Endothelial cell of umbilical vein (primary cell): ENCODE results near the gene CENPA. TPM values are rescaled to one million over a fixed set of nuclear protein-coding genes. Genes with fewer than 3 reads are reported as not detected.

ENCODE experiments used
- BruUV-seq: library from RNA; stranded (reverse); fragments of 400-500 nt; replicated peaks from 2 replicates; lab custom pipeline; 2021; lab: Mats Ljungman, UMichigan
- CTCF ChIA-PET: fragments of 300-600, 350-600 bp; sonication (Branson Sonifier 250); formaldehyde crosslinking; loops from one replicate; lab custom pipeline; 2021; ENCODE audit warnings: antibody characterized with exemption, inconsistent platforms; lab: Charles Lee
- POLR2A ChIA-PET: fragments of 300-600, 350-600 bp; sonication (Branson Sonifier 250); formaldehyde crosslinking; loops from one replicate; lab custom pipeline; 2021; ENCODE audit warnings: antibody characterized with exemption, inconsistent platforms; lab: Charles Lee
- DNase-seq: peaks from one replicate; pipeline ENCODE4 v3.0.0-alpha.2; 2011; ENCODE audit warnings: low read depth, low spot score
- FAIRE-seq: peaks from 2 replicates; lab custom pipeline; 2011; peaks lifted over from hg19 to GRCh38; lab: Jason Lieb, UNC
- H2AFZ ChIP-seq: 2 replicates; pipeline ENCODE4 v1.6.0; 2012; ENCODE audit warnings: low read depth, low read length, control low read depth, inconsistent platforms
- H3K27ac ChIP-seq: 2 replicates; pipeline ENCODE4 v1.5.1; 2011; ENCODE audit warnings: low read depth, mild to moderate bottlenecking, control low read depth, low read length, moderate library complexity; ENCODE audit not compliant: insufficient read depth
- H3K27me3 ChIP-seq, 2 experiments: 2 replicates each; pipeline versions ENCODE4 v1.6.0 to v1.6.1; 2011; ENCODE audit warnings: low read length in 2 of 2, mixed read lengths in 1 of 2; ENCODE audit not compliant: control insufficient read depth in 2 of 2, insufficient read depth in 2 of 2
- H3K36me3 ChIP-seq, 2 experiments: 2 replicates in 1 of 2; 3 replicates in 1 of 2; pipeline ENCODE4 v1.5.1; 2011; ENCODE audit warnings: low read length in 2 of 2, mild to moderate bottlenecking in 1 of 2, moderate library complexity in 1 of 2; ENCODE audit not compliant: control insufficient read depth in 2 of 2, insufficient read depth in 2 of 2; ENCODE audit errors: extremely low read depth in 1 of 2
- H3K4me1 ChIP-seq: 3 replicates; pipeline ENCODE4 v1.5.1; 2011; ENCODE audit warnings: mild to moderate bottlenecking, low read length; ENCODE audit not compliant: control insufficient read depth, insufficient read depth; ENCODE audit errors: extremely low read depth
- H3K4me2 ChIP-seq: 2 replicates; pipeline ENCODE4 v1.6.1; 2011; ENCODE audit warnings: low read length, control low read depth, mixed read lengths; ENCODE audit not compliant: insufficient read depth
- H3K4me3 ChIP-seq, 3 experiments: fragments of 200-600 bp in 1 of 3; sonication (generic), shearing (Covaris generic) in 1 of 3; replicated peaks in 1 of 3; 2 replicates each; pipeline ENCODE4 v1.5.1; 2011 to 2016; ENCODE audit warnings: control low read depth in 3 of 3, low read length in 3 of 3, mild to moderate bottlenecking in 2 of 3, inconsistent platforms in 1 of 3, low read depth in 1 of 3, moderate library complexity in 1 of 3; ENCODE audit not compliant: insufficient read depth in 1 of 3
- H3K79me2 ChIP-seq: 2 replicates; pipeline ENCODE4 v1.6.0; 2012; ENCODE audit warnings: low read length, inconsistent platforms; ENCODE audit not compliant: control insufficient read depth, insufficient read depth
- H3K9ac ChIP-seq: replicated peaks from 2 replicates; pipeline ENCODE3; 2011; ENCODE audit warnings: low read length, control low read depth; ENCODE audit not compliant: insufficient read depth; ENCODE audit errors: extremely low read depth
- H3K9me1 ChIP-seq: replicated peaks from 3 replicates; pipeline ENCODE4 v1.6.0; 2011; ENCODE audit warnings: mild to moderate bottlenecking, low read length; ENCODE audit not compliant: control insufficient read depth, insufficient read depth; ENCODE audit errors: extremely low read depth
- H3K9me3 ChIP-seq: replicated peaks from 2 replicates; pipeline ENCODE4 v1.5.1; 2012; ENCODE audit warnings: low read length, inconsistent platforms; ENCODE audit not compliant: control insufficient read depth, insufficient read depth
- H4K20me1 ChIP-seq: replicated peaks from 2 replicates; pipeline ENCODE3; 2011; ENCODE audit warnings: mild to moderate bottlenecking, low read length; ENCODE audit not compliant: control insufficient read depth, insufficient read depth; ENCODE audit errors: extremely low read depth
- CTCF ChIP-seq, 2 donors: IDR thresholded peaks; 1 replicate in 1 of 2; 2 replicates in 1 of 2; pipeline ENCODE4 v1.5.1; 2011; ENCODE audit warnings: low read length in 2 of 2, mild to moderate bottlenecking in 2 of 2, moderate library complexity in 2 of 2, control low read depth in 1 of 2, inconsistent platforms in 1 of 2, low read depth in 1 of 2; ENCODE audit not compliant: insufficient read depth in 1 of 2; ENCODE audit errors: extremely low read depth in 1 of 2
- EZH2 ChIP-seq: IDR thresholded peaks from 2 replicates; pipeline ENCODE4 v1.6.1; 2012; ENCODE audit warnings: borderline replicate concordance, low read depth, mild to moderate bottlenecking, moderate library complexity, low read length, inconsistent platforms; ENCODE audit not compliant: severe bottlenecking
- FOS ChIP-seq: IDR thresholded peaks from 2 replicates; pipeline ENCODE4 v1.6.1; 2011; ENCODE audit warnings: mild to moderate bottlenecking, low read length, moderate library complexity, borderline replicate concordance; ENCODE audit not compliant: insufficient read depth
- GATA2 ChIP-seq: IDR thresholded peaks from 2 replicates; pipeline ENCODE4 v1.7.0; 2011; ENCODE audit warnings: low read depth, mild to moderate bottlenecking, moderate library complexity, mixed read lengths, low read length; ENCODE audit not compliant: insufficient read length, insufficient read depth
- JUN ChIP-seq: IDR thresholded peaks from 2 replicates; pipeline ENCODE4 v1.6.1; 2011; ENCODE audit warnings: borderline replicate concordance, low read depth; ENCODE audit not compliant: insufficient read length, insufficient read depth
- MAX ChIP-seq: IDR thresholded peaks from 2 replicates; pipeline ENCODE4 v1.6.1; 2011; ENCODE audit not compliant: insufficient read depth, insufficient read length
- MYC ChIP-seq: IDR thresholded peaks from one replicate; pipeline ENCODE4 v1.6.1; 2011; ENCODE audit warnings: mild to moderate bottlenecking, low read depth, low read length
- POLR2A ChIP-seq: IDR thresholded peaks from 2 replicates; pipeline ENCODE4 v1.6.1; 2012; ENCODE audit warnings: low read depth, mild to moderate bottlenecking, control low read depth, low read length
- POLR2AphosphoS5 ChIP-seq: IDR thresholded peaks from 2 replicates; pipeline ENCODE4 v1.6.1; 2012; ENCODE audit warnings: low read depth, mild to moderate bottlenecking, control low read depth, low read length, moderate library complexity; ENCODE audit not compliant: insufficient read depth
- dilution Hi-C: fragments of 300-500 bp; cut with MboI; formaldehyde crosslinking; loops from one replicate; pipeline ENCODE4 v1.15.0; 2019; ENCODE audit warnings: low sequenced_read_pairs; ENCODE audit not compliant: extremely low pct_ligation_motif_present
- intact Hi-C: fragments of 100-400 bp; cut with micrococcal nuclease; formaldehyde crosslinking; loops from one replicate; pipeline ENCODE4 v1.10.0; 2022
- polyA plus RNA-seq, 4 experiments: library from polyadenylated mRNA; depleted of rRNA in 3 of 4; stranded (reverse) in 3 of 4; unstranded in 1 of 4; fragments of >200 nt; gene quantifications; 2 replicates each; pipeline versions ENCODE4 v1.2.1 to v1.2.3, GENCODE V29; 2011 to 2012; ENCODE audit warnings: missing spikeins in 1 of 4
- total RNA-seq: library from RNA; stranded (reverse); gene quantifications from 2 replicates; pipeline ENCODE4 v1.2.3, GENCODE V29; 2021

CENPA gene
- total and polyA plus RNA-seq, 2 donors (not counting 3 experiments of a cell fraction or from before 2014, with no cell fraction given) = 22.0 to 33.1 TPM

- dilution Hi-C loops (no loop called here), intact Hi-C loops (no loop called here)
- FAIRE-seq = no peak
- ChIA-PET POLR2A (no interaction called here), CTCF (interaction anchor here (1.6 to 14.5 kb wide), 3 partner anchors 135 to 219 kb away, joined by 3 to 353 read pairs (median 4); no protein-coding TSS in a partner anchor)
- no peak overlapping the region for H3K27ac ChIP-seq
- H3K4me1 ChIP-seq = peaks cover 3% of the 10 kb centered on the region
- BruUV-seq = no TSS peak
- H3K36me3 ChIP-seq = no peaks in the 10 kb centered on the region
- no peak overlapping the region for H3K9ac ChIP-seq
- H3K9me1 ChIP-seq = no peaks in the 10 kb centered on the region
- TF ChIP-seq CTCF (IDR thresholded peaks at IDR 0.05; ENCODE audit: extremely low read depth in 1 of 2, insufficient read depth in 1 of 2, low read depth in 1 of 2, low read length in 2 of 2) (no peak), MAX (no peak), POLR2AphosphoS5 (no peak), MYC (no peak), JUN (no peak), EZH2 (no peak), FOS (no peak), GATA2 (no peak), POLR2A (no peak)
- H3K9me3 ChIP-seq = no peaks in the 10 kb centered on the region
- no peaks in the 10 kb centered on the region for H3K79me2 ChIP-seq
- H2AFZ ChIP-seq = no peak overlapping the region
- H3K4me2 ChIP-seq = no peak overlapping the region
- H3K27me3 ChIP-seq = no peaks in the 10 kb centered on the region
- H4K20me1 ChIP-seq = no peaks in the 10 kb centered on the region
- DNase-seq = no peak
- no peak overlapping the region for H3K4me3 ChIP-seq
Measured at GRCh38 chr2:26740346-26740745, 45.5 kb upstream of the CENPA start.
